OCI-LY1 (cell line): ENCODE results near the gene CEL.
"Not testable (repeated sequence)": the region's sequence is repeated elsewhere in the genome, so short reads cannot be mapped to it uniquely, and the experiment has no call there.

Source experiments
- H2AFZ ChIP-seq: fragments of 200-600 bp; sonication (generic), shearing (Covaris generic); 2 replicates; pipeline ENCODE4 v1.6.0; 2014; ENCODE audit warnings: antibody characterized with exemption, mild to moderate bottlenecking, low read length
- H3F3A ChIP-seq: fragments of 200-600 bp; sonication (generic), shearing (Covaris generic); 2 replicates; pipeline ENCODE4 v1.6.0; 2014; ENCODE audit warnings: mild to moderate bottlenecking, antibody characterized with exemption, low read length, moderate library complexity; ENCODE audit not compliant: insufficient read depth
- H3K27ac ChIP-seq: fragments of 200-600 bp; sonication (generic); 2 replicates; pipeline ENCODE4 v1.5.1; 2014; ENCODE audit warnings: low read length, mixed run types, mild to moderate bottlenecking, low read depth; ENCODE audit not compliant: poor library complexity, severe bottlenecking
- H3K27me3 ChIP-seq: fragments of 200-600 bp; sonication (generic); 2 replicates; pipeline ENCODE4 v1.6.0; 2014; ENCODE audit warnings: antibody characterized with exemption, mild to moderate bottlenecking, low read length, moderate library complexity; ENCODE audit not compliant: insufficient read depth
- H3K36me3 ChIP-seq: fragments of 200-600 bp; sonication (generic); 2 replicates; pipeline ENCODE4 v1.6.1; 2014; ENCODE audit warnings: mild to moderate bottlenecking, antibody characterized with exemption, low read length, moderate library complexity, mixed read lengths; ENCODE audit not compliant: insufficient read depth
- H3K4me1 ChIP-seq: fragments of 200-600 bp; sonication (generic); 2 replicates; pipeline ENCODE4 v1.5.1; 2014; ENCODE audit warnings: mild to moderate bottlenecking, low read length, moderate library complexity; ENCODE audit not compliant: insufficient read depth, severe bottlenecking
- H3K4me2 ChIP-seq: fragments of 200-600 bp; sonication (generic), shearing (Covaris generic); 2 replicates; pipeline ENCODE4 v1.6.1; 2014; ENCODE audit warnings: low read length
- H3K4me3 ChIP-seq: fragments of 200-600 bp; sonication (generic); 2 replicates; pipeline ENCODE4 v1.5.1; 2014; ENCODE audit warnings: low read length, low read depth, mild to moderate bottlenecking, mixed read lengths; ENCODE audit not compliant: poor library complexity, severe bottlenecking
- H3K79me2 ChIP-seq: fragments of 200-600 bp; shearing (Covaris generic); 2 replicates; pipeline ENCODE4 v1.6.1; 2016; ENCODE audit warnings: mixed run types, low read length, mixed read lengths; ENCODE audit not compliant: insufficient read depth
- H3K9ac ChIP-seq: fragments of 200-600 bp; sonication (generic), shearing (Covaris generic); 2 replicates; pipeline ENCODE4 v1.6.1; 2014; ENCODE audit warnings: mild to moderate bottlenecking, low read length, mixed read lengths
- H3K9me2 ChIP-seq: fragments of 200-600 bp; sonication (generic), shearing (Covaris generic); 2 replicates; pipeline ENCODE4 v1.6.1; 2014; ENCODE audit warnings: low read depth, mild to moderate bottlenecking, low read length, mixed read lengths
- H3K9me3 ChIP-seq: fragments of 200-600 bp; shearing (Covaris generic); 2 replicates; pipeline ENCODE4 v1.6.1; 2014; ENCODE audit warnings: low read length, mixed read lengths
- H4K20me1 ChIP-seq: fragments of 200-600 bp; sonication (generic), shearing (Covaris generic); 2 replicates; pipeline ENCODE4 v1.6.0; 2016; ENCODE audit warnings: mild to moderate bottlenecking, low read length; ENCODE audit not compliant: insufficient read depth
- EZH2 ChIP-seq: fragments of 200-600 bp; sonication (generic), shearing (Covaris generic); IDR thresholded peaks from 2 replicates; pipeline ENCODE4 v1.8.0; 2017; ENCODE audit warnings: borderline replicate concordance, mixed run types, mild to moderate bottlenecking, antibody characterized with exemption, low read length, moderate library complexity, mixed read lengths
- TF ChIP-seq, protein P1 (sequence below): fragments of 200-600 bp; sonication (generic), shearing (Covaris generic); IDR thresholded peaks from 2 replicates; pipeline ENCODE4 v1.5.1; 2017; ENCODE audit warnings: mild to moderate bottlenecking, antibody characterized with exemption, low read length, moderate library complexity, mixed read lengths

Gene CEL

DNA sequence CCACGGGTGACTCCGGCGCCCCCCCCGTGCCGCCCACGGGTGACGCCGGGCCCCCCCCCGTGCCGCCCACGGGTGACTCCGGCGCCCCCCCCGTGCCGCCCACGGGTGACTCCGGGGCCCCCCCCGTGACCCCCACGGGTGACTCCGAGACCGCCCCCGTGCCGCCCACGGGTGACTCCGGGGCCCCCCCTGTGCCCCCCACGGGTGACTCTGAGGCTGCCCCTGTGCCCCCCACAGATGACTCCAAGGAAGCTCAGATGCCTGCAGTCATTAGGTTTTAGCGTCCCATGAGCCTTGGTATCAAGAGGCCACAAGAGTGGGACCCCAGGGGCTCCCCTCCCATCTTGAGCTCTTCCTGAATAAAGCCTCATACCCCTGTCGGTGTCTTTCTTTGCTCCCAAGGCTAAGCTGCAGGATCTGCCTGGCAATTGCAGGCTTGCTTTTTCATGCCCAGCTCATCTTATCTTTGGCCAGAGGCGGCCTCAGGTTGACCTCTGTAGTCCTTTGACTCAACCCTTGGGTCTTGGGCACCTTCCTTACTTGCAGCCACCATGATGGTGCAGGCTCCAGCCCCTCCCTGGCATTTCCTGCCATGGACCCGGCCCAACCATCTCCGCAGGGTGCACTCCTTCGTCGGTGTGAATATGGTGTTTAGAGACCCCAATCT, 9.8 kb downstream of the CEL start:
- Histone ChIP-seq H3K4me1 (no peaks in the 10 kb centered on the region), H3K4me3 (no peak overlapping the region), H3K27ac (no peak overlapping the region), H3K27me3 (no peaks in the 10 kb centered on the region), H4K20me1 (no peaks in the 10 kb centered on the region), H3K9ac (no peak overlapping the region), H3K36me3 (no peaks in the 10 kb centered on the region), H3K79me2 (no peaks in the 10 kb centered on the region), H2AFZ (no peak overlapping the region), H3K9me2 (no peaks in the 10 kb centered on the region), H3K4me2 (no peak overlapping the region), H3F3A (no peaks in the 10 kb centered on the region), H3K9me3 (no peaks in the 10 kb centered on the region)
- no peak for TF ChIP-seq EZH2
- TF ChIP-seq, protein P1, sequence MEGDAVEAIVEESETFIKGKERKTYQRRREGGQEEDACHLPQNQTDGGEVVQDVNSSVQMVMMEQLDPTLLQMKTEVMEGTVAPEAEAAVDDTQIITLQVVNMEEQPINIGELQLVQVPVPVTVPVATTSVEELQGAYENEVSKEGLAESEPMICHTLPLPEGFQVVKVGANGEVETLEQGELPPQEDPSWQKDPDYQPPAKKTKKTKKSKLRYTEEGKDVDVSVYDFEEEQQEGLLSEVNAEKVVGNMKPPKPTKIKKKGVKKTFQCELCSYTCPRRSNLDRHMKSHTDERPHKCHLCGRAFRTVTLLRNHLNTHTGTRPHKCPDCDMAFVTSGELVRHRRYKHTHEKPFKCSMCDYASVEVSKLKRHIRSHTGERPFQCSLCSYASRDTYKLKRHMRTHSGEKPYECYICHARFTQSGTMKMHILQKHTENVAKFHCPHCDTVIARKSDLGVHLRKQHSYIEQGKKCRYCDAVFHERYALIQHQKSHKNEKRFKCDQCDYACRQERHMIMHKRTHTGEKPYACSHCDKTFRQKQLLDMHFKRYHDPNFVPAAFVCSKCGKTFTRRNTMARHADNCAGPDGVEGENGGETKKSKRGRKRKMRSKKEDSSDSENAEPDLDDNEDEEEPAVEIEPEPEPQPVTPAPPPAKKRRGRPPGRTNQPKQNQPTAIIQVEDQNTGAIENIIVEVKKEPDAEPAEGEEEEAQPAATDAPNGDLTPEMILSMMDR: no peak

DNA sequence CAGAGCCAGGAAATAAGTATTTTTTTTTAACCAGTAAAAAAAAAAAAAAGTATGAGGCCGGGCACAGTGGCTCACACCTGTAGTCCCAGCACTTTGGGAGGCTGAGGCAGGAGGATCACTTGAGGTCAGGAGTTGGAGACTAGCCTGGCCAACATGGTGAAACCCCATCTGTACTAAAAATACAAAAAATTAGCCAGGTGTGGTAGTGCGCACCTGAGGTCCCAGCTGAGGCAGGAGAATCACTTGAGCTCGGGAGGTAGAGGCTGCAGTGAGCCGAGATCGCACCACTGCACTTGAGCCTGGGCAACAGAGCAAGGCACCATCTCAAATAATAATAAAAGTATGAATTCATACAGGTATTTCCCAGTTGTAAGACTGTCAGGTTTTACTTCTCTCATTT, 10.4 kb downstream of the CEL start:
- H3K9me3 ChIP-seq, H3F3A ChIP-seq, H3K36me3 ChIP-seq, H3K4me2 ChIP-seq, H3K27me3 ChIP-seq, H3K4me3 ChIP-seq, H3K79me2 ChIP-seq, H3K4me1 ChIP-seq, H2AFZ ChIP-seq, H4K20me1 ChIP-seq, H3K9ac ChIP-seq, H3K9me2 ChIP-seq, H3K27ac ChIP-seq: not testable (repeated sequence)

DNA sequence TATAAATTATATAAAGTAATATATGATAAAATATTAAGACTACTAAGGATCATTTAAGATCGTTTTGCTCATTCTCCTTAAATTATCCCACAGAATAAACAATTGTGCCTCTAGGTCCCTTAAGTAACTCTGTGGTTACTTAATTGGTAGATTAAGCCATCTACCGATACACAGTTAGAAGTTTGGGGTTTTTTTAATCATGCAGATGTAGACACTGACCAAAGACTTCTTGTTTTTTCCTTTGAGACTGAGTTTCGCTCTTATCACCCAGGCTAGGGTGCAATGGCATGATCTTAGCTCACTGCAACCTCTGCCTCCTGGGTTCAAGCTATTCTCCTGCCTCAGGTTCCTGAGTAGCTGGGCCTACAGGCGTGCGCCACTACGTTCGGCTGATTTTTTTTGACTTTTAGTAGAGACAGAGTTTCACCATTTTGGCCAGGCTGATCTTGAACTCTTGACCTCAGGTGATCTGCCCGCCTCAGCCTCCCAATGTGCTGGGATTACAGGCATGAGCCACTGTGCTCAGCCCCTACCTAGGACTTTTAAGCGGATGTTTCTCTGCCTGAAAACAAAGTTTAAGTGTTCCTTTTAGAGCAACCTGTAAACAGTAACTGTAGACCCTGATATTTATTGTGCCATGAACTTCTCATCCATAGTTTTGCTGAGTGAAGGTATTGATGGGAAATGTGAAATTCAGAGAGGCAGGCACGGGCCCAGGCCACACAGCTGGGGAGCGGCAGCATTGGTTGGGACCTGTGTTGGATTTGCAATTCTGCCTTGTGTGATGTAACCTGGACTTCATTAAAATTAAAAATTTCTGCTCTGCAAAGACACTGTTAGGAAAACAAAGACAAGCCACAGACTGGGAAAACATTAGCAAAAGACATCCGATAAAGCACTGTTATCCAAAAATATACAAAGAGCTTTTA, 11.6 kb downstream of the CEL start:
- H3K4me2 ChIP-seq: no peak overlapping the region
- H3K4me1 ChIP-seq: no peaks in the 10 kb centered on the region
- no peaks in the 10 kb centered on the region for H4K20me1 ChIP-seq
- no peaks in the 10 kb centered on the region for H3K79me2 ChIP-seq
- H3K9ac ChIP-seq: no peak overlapping the region
- H3K27ac ChIP-seq: no peak overlapping the region
- no peaks in the 10 kb centered on the region for H3K9me2 ChIP-seq
- no peaks in the 10 kb centered on the region for H3K27me3 ChIP-seq
- no peaks in the 10 kb centered on the region for H3F3A ChIP-seq
- no peak overlapping the region for H2AFZ ChIP-seq
- H3K4me3 ChIP-seq: no peak overlapping the region
- no peaks in the 10 kb centered on the region for H3K36me3 ChIP-seq
- no peaks in the 10 kb centered on the region for H3K9me3 ChIP-seq
- TF ChIP-seq EZH2: no peak
- TF ChIP-seq, protein P1: no peak
